HCEC 1CT (cell line): ENCODE results near the gene ANKRD10.
"Not testable (repeated sequence)": the region's sequence is repeated elsewhere in the genome, so short reads cannot be mapped to it uniquely, and the experiment has no call there.

Experiments used
- DNase-seq: peaks from one replicate; pipeline ENCODE4 v3.0.0-alpha.2; 2017

The ANKRD10 gene

GRCh38 chr13:110860983-110861382, 53.9 kb downstream of the ANKRD10 start:
- DNase-seq: no peak

- no peak for DNase-seq
Observed at GRCh38 chr13:110856942-110857835, 57.7 kb downstream of the ANKRD10 start.

GRCh38 chr13:110855363-110855762, 59.5 kb downstream of the ANKRD10 start:
- no peak for DNase-seq

- DNase-seq: no peak
Observed at GRCh38 chr13:110854866-110855265, 60.0 kb downstream of the ANKRD10 start.

- DNase-seq: no peak
Observed at GRCh38 chr13:110853235-110853721, 61.6 kb downstream of the ANKRD10 start.

GRCh38 chr13:110850840-110851239, 64.0 kb downstream of the ANKRD10 start:
- no peak for DNase-seq

GRCh38 chr13:110850006-110850405, 64.9 kb downstream of the ANKRD10 start:
- DNase-seq: no peak

- DNase-seq: no peak
Observed at GRCh38 chr13:110845520-110845919, 69.3 kb downstream of the ANKRD10 start.

GRCh38 chr13:110841846-110842245, 73.0 kb downstream of the ANKRD10 start:
- DNase-seq: no peak

- no peak for DNase-seq
Observed at GRCh38 chr13:110841406-110841805, 73.5 kb downstream of the ANKRD10 start.

GRCh38 chr13:110838867-110839538, 75.9 kb downstream of the ANKRD10 start:
- DNase-seq: no peak

GRCh38 chr13:110838116-110838515, 76.8 kb downstream of the ANKRD10 start:
- no peak for DNase-seq

- not testable (repeated sequence) for DNase-seq
Observed at GRCh38 chr13:110837397-110838061, 77.3 kb downstream of the ANKRD10 start.

GRCh38 chr13:110836605-110836903, 78.3 kb downstream of the ANKRD10 start:
- DNase-seq: no peak

- no peak for DNase-seq
Observed at GRCh38 chr13:110835721-110836604, 78.9 kb downstream of the ANKRD10 start.

- no peak for DNase-seq
Observed at GRCh38 chr13:110834572-110834971, 80.3 kb downstream of the ANKRD10 start.

- DNase-seq: no peak
Observed at GRCh38 chr13:110832531-110832930, 82.3 kb downstream of the ANKRD10 start.

- DNase-seq: no peak
Observed at GRCh38 chr13:110832205-110832479, 82.7 kb downstream of the ANKRD10 start.

- no peak for DNase-seq
Observed at GRCh38 chr13:110831437-110832204, 83.2 kb downstream of the ANKRD10 start.

GRCh38 chr13:110830800-110831371, 84.0 kb downstream of the ANKRD10 start:
- no peak for DNase-seq

GRCh38 chr13:110830331-110830730, 84.5 kb downstream of the ANKRD10 start:
- DNase-seq: no peak

GRCh38 chr13:110829486-110829885, 85.4 kb downstream of the ANKRD10 start:
- DNase-seq: no peak
